Myometrial cell (primary cell): Measurements from ENCODE around the gene NKX6-2. TPM values are rescaled to one million over a fixed set of nuclear protein-coding genes. Genes with fewer than 3 reads are reported as not detected.

Experiments
- total RNA-seq: library from RNA; depleted of rRNA; stranded (reverse); fragments of >200 nt; gene quantifications from 2 replicates; pipeline ENCODE4 v1.2.3, GENCODE V29; 2015

The NKX6-2 gene
- not detected in 2 replicates for total RNA-seq

DNA sequence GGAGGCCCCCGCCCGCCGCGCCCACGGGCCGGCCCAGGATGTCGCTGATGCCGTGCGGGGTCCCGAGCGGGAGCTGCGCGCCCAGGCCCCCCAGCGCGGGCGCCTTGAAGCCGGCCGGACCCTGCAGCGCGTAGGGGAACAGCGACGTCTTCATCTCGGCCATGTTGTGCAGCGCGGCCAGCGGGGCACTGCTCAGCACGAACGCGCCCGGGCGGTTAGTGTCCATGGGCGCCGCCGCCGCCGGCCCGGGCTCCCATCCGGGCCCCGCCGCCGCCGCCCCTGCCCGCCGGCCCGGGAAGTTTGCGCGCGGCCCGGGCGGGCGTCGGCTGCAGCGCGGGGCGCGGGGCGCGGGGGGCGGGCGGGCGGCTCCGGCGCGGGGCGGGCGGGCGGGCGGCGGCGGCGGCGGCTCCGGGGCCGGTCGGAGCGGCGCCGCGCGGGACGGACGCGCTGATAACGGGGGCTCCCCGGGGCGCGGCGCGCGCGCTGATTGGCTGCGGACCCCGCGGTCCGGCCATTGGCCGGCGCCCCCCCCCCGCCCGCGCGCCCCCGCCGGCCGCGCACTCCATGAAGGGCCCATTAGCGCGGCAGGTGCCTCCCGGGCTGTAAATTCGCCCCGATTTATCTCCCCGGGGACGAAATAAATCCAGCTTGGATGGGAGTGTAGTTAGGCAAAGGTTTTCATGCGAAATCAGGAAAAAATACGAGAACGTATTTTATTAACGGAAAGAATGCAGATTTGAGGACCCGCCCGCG, at the start of gene NKX6-2:
Gene NKX6-2, minus strand, starts transcription at position 425 of the 753 bp plus-strand sequence. Its CDS starts 199 bp downstream, at position 226.

Other genes with a start within 250 kb of the NKX6-2 start
- 24.8 and 27.8 TPM in 2 replicates for gene INPP5A, start 248.4 kb downstream of the NKX6-2 start, total RNA-seq
- gene CFAP46, start 156.4 kb upstream of the NKX6-2 start, total RNA-seq = 0.53 and 0.86 TPM in 2 replicates